Cardiac muscle cell (in vitro differentiated cells and primary cell): ENCODE results near the gene APBB1IP. TPM values are rescaled to one million over a fixed set of nuclear protein-coding genes. Genes with fewer than 3 reads are reported as not detected.
A peak's percentile ranks its signal among the peaks of the same experiment; 100 is the strongest.

Experiments
- DNase-seq, 2 donors: peaks; one replicate each; pipeline versions ENCODE4 v3.0.0 to v3.0.0-alpha.2; 2010 to 2017; ENCODE audit warnings: low read depth in 1 of 2, low spot score in 1 of 2
- H3K27ac ChIP-seq: fragments of 200-600 bp; sonication (generic); 2 replicates; pipeline ENCODE4 v1.5.1; 2016
- H3K27me3 ChIP-seq: fragments of 200-600 bp; sonication (generic); 2 replicates; pipeline ENCODE4 v1.6.0; 2016; ENCODE audit warnings: control low read depth
- H3K36me3 ChIP-seq: fragments of 200-600 bp; sonication (generic); 2 replicates; pipeline ENCODE4 v1.5.1; 2016; ENCODE audit warnings: control low read depth
- H3K4me1 ChIP-seq: fragments of 200-600 bp; sonication (generic); 2 replicates; pipeline ENCODE4 v1.8.1; 2017; ENCODE audit warnings: low read depth, mild to moderate bottlenecking, mixed run types
- H3K4me3 ChIP-seq: fragments of 200-600 bp; sonication (generic); 2 replicates; pipeline ENCODE4 v1.5.1; 2016; ENCODE audit warnings: mild to moderate bottlenecking
- H3K9me3 ChIP-seq: fragments of 200-600 bp; sonication (generic); 2 replicates; pipeline ENCODE4 v1.5.1; 2017; ENCODE audit warnings: low read depth, mild to moderate bottlenecking, control low read depth
- CTCF ChIP-seq: IDR thresholded peaks from 2 replicates; pipeline ENCODE4 v1.5.1; 2012; ENCODE audit warnings: low read depth, mild to moderate bottlenecking, low read length
- polyA plus RNA-seq: library from polyadenylated mRNA; unstranded; fragments of >200 nt; fragmentation: Nextera tagmentation; extraction: Ambion mirVana; gene quantifications from 2 replicates; pipeline ENCODE4 v1.2.1, GENCODE V29; 2016
- total RNA-seq: library from RNA; depleted of rRNA; stranded (reverse); fragments of >200 nt; gene quantifications from 2 replicates; pipeline ENCODE4 v1.2.3, GENCODE V29; 2016

The APBB1IP gene
- total and polyA plus RNA-seq, 2 experiments from 2014 or later = not detected

- Histone ChIP-seq H3K4me1 (no peaks in the 10 kb centered on the region), H3K27me3 (peaks cover 19% of the 10 kb centered on the region), H3K4me3 (no peak overlapping the region), H3K27ac (no peak overlapping the region), H3K9me3 (no peaks in the 10 kb centered on the region), H3K36me3 (no peaks in the 10 kb centered on the region)
- no peak for TF ChIP-seq CTCF
- DNase-seq = peak in 1 of 2 donors; percentile 3
These were observed 112.8 kb downstream of the APBB1IP start for GRCh38 chr10:26550774-26551526.

- DNase-seq = no peak
- Histone ChIP-seq H3K27me3 (peaks cover 45% of the 10 kb centered on the region), H3K4me1 (no peaks in the 10 kb centered on the region), H3K4me3 (no peak overlapping the region), H3K27ac (no peak overlapping the region), H3K36me3 (no peaks in the 10 kb centered on the region), H3K9me3 (no peaks in the 10 kb centered on the region)
- TF ChIP-seq CTCF = no peak
These were observed 116.1 kb downstream of the APBB1IP start for GRCh38 chr10:26554246-26554645.

GRCh38 chr10:26555719-26556368 lies 117.7 kb downstream of the APBB1IP start:
- H3K27me3 ChIP-seq = peaks cover 50% of the 10 kb centered on the region
- H3K27ac ChIP-seq = no peak overlapping the region
- peak in 1 of 2 donors; percentile 91 for DNase-seq
- no peaks in the 10 kb centered on the region for H3K9me3 ChIP-seq
- no peak for TF ChIP-seq CTCF
- no peak overlapping the region for H3K4me3 ChIP-seq
- no peaks in the 10 kb centered on the region for H3K36me3 ChIP-seq
- no peaks in the 10 kb centered on the region for H3K4me1 ChIP-seq

- peaks cover 52% of the 10 kb centered on the region for H3K27me3 ChIP-seq
- no peaks in the 10 kb centered on the region for H3K9me3 ChIP-seq
- H3K4me1 ChIP-seq = no peaks in the 10 kb centered on the region
- H3K27ac ChIP-seq = no peak overlapping the region
- no peak overlapping the region for H3K4me3 ChIP-seq
- no peaks in the 10 kb centered on the region for H3K36me3 ChIP-seq
- peak; percentile 59 to 75 for DNase-seq
- TF ChIP-seq CTCF = peak; percentile 94
These were observed 118.9 kb downstream of the APBB1IP start for GRCh38 chr10:26556748-26557640.

GRCh38 chr10:26557641-26558014 lies 119.5 kb downstream of the APBB1IP start:
- DNase-seq = peak in 1 of 2 donors; percentile 44
- Histone ChIP-seq H3K9me3 (no peaks in the 10 kb centered on the region), H3K4me3 (no peak overlapping the region), H3K27ac (no peak overlapping the region), H3K36me3 (no peaks in the 10 kb centered on the region), H3K27me3 (peaks cover 56% of the 10 kb centered on the region), H3K4me1 (no peaks in the 10 kb centered on the region)
- no peak for TF ChIP-seq CTCF
